ENCODE data around the gene LCT.
A peak's percentile ranks its signal among the peaks of the same experiment; 100 is the strongest.

DNA sequence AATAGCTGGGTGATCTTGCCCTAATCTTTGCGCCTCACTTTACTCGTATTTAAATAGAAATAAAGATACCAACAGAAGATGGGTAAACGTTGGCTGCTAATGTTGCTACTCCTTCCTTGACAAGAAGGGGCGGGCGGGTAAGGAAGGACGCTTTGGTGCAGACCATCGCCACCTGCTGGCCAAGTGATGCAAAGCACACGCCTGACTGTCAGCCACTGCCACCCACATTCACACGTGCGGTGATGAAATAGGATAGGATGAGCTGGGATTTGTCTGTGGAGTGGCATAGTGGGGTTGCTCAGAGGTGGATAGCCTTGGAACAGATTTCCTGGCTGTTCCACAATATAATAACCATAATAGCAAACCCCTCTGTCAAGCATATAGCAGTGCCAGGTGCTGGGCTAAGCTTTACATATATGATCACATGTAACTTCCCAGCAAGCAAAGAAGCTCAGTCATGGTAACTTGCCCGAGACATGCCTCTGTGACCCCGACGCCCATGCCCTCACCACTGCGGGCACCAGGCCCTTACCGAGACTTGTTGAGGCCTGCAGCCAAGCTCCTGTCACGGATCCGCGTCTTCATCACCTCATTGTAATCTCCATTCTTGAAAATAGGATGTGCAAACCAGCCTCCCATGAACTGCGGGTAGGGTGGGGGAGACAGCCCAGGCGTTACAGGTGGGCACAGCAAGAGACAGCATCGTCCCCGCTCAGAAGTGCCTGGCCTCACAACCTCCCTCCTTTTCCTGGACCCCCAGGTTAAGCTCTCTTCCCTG lies 39.3 kb downstream of the LCT start:
- TF ChIP-seq CTCF (IDR thresholded peaks at IDR 0.05) (peak in 2 of 3 experiments; percentile 76 to 78), POLR2A (IDR thresholded peaks at IDR 0.05; ENCODE audit: low read depth) (no peak)

All from esophagus muscularis mucosa (tissue), 3 donors.